ENCODE data around the gene HCK. TPM values are rescaled to one million over a fixed set of nuclear protein-coding genes. Genes with fewer than 3 reads are reported as not detected.

HCK gene
- polyA plus RNA-seq, 1 of the 3 experiments (the other 2 are of a cell fraction) = not detected

DNA sequence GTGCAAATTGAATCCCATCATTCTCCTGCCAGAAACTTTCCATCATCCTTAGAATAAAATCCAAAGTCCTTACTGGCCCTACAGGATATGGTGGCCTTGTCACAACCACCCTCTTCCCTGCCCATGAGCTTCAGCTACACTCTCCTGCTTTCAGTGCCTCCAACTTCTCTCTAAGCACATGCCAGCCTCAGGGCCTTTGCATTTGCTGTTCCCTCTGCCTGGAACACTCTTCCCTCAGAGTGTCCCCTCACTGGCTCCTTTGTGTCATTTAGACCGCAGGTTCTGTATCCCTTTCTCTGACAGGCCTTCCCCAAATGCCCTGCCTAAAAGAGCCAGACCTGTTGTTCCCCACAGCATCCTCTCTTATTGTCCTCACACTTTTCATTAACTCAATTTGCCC is 18.2 kb downstream of the HCK start:
- no peaks in the 10 kb centered on the region for H3K79me2 ChIP-seq (ENCODE audit: insufficient read depth)
- H3K9me2 ChIP-seq = no peaks in the 10 kb centered on the region
- H3K27ac ChIP-seq (ENCODE audit: low read depth in 2 of 2, low read length in 1 of 2) = no peak overlapping the region
- H3K27me3 ChIP-seq (ENCODE audit: insufficient read depth) = no peaks in the 10 kb centered on the region; the same call in 1 of the 2 replicates
- H3K9ac ChIP-seq = no peak overlapping the region
- TF ChIP-seq RXRA (IDR thresholded peaks at IDR 0.05; ENCODE audit: borderline replicate concordance, low read depth) (no peak), FOSL2 (IDR thresholded peaks at IDR 0.05; ENCODE audit: borderline replicate concordance, low read depth) (no peak), IRF3 (IDR thresholded peaks at IDR 0.05; ENCODE audit: low read depth, low read length) (no peak), POLR2AphosphoS5 (IDR thresholded peaks at IDR 0.05; ENCODE audit: low read depth, low read length) (no peak), TCF12 (IDR thresholded peaks at IDR 0.05) (no peak), JUND (IDR thresholded peaks at IDR 0.05) (no peak), NFIC (IDR thresholded peaks at IDR 0.05; ENCODE audit: borderline replicate concordance) (no peak), CTCF (IDR thresholded peaks at IDR 0.05) (no peak), TAF1 (IDR thresholded peaks at IDR 0.05; ENCODE audit: borderline replicate concordance, low read depth, low read length) (no peak), FOXJ3 (CRISPR knock-in tag; IDR thresholded peaks at IDR 0.05) (no peak), NRF1 (IDR thresholded peaks at IDR 0.05; ENCODE audit: low read depth, low read length) (no peak), RFX5 (IDR thresholded peaks at IDR 0.05; ENCODE audit: low read length) (no peak), ELF1 (IDR thresholded peaks at IDR 0.05) (no peak), RCOR1 (IDR thresholded peaks at IDR 0.05; ENCODE audit: low read length) (no peak), MEF2A (IDR thresholded peaks at IDR 0.05; ENCODE audit: borderline replicate concordance, low read depth) (no peak)
- TF ChIP-seq, protein P1, sequence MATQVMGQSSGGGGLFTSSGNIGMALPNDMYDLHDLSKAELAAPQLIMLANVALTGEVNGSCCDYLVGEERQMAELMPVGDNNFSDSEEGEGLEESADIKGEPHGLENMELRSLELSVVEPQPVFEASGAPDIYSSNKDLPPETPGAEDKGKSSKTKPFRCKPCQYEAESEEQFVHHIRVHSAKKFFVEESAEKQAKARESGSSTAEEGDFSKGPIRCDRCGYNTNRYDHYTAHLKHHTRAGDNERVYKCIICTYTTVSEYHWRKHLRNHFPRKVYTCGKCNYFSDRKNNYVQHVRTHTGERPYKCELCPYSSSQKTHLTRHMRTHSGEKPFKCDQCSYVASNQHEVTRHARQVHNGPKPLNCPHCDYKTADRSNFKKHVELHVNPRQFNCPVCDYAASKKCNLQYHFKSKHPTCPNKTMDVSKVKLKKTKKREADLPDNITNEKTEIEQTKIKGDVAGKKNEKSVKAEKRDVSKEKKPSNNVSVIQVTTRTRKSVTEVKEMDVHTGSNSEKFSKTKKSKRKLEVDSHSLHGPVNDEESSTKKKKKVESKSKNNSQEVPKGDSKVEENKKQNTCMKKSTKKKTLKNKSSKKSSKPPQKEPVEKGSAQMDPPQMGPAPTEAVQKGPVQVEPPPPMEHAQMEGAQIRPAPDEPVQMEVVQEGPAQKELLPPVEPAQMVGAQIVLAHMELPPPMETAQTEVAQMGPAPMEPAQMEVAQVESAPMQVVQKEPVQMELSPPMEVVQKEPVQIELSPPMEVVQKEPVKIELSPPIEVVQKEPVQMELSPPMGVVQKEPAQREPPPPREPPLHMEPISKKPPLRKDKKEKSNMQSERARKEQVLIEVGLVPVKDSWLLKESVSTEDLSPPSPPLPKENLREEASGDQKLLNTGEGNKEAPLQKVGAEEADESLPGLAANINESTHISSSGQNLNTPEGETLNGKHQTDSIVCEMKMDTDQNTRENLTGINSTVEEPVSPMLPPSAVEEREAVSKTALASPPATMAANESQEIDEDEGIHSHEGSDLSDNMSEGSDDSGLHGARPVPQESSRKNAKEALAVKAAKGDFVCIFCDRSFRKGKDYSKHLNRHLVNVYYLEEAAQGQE (IDR thresholded peaks at IDR 0.05; ENCODE audit: low read depth, low read length) = no peak
- peaks cover 4% of the 10 kb centered on the region for H3F3A ChIP-seq (replicated peaks; ENCODE audit: insufficient read depth)
- no peak overlapping the region for H2AFZ ChIP-seq (ENCODE audit: low read depth)
- POLR2A ChIA-PET = no interaction called here
- H3K36me3 ChIP-seq (replicated peaks in 1 of 2; ENCODE audit: control insufficient read depth in 1 of 2, insufficient read depth in 2 of 2, low read length in 1 of 2) = no peaks in the 10 kb centered on the region
- CTCF ChIA-PET = no interaction called here
- 100% methylated on average over 1 of the region's 1 CpG for whole genome bisulfite sequencing (ENCODE audit: low lambda C conversion rate)
- H4K20me1 ChIP-seq (ENCODE audit: insufficient read depth) = no peaks in the 10 kb centered on the region
- no peaks in the 10 kb centered on the region for H3K9me3 ChIP-seq
- no peaks in the 10 kb centered on the region; a peak in 1 of 4 replicates for H3K4me1 ChIP-seq (ENCODE audit: control insufficient read depth in 1 of 2, insufficient read depth in 2 of 2, low read depth in 1 of 2, low read length in 1 of 2)
- H3K4me3 ChIP-seq (ENCODE audit: low read depth in 2 of 2, low read length in 1 of 2) = no peak overlapping the region
- no peak for DNase-seq
- H3K4me2 ChIP-seq = no peak overlapping the region

Measured in SK-N-SH (cell line).